ENCODE measurements around the gene FILIP1L.

Gene FILIP1L

GRCh38 chr3:100125161-100125938 lies 11.0 kb upstream of the FILIP1L start:
- no peak for DNase-seq (ENCODE audit: low read depth, low spot score)

GRCh38 chr3:100124201-100124761 lies 10.0 kb upstream of the FILIP1L start:
- no peak for DNase-seq (ENCODE audit: low read depth, low spot score)

GRCh38 chr3:100123112-100123511 lies 8.8 kb upstream of the FILIP1L start:
- no peak for DNase-seq (ENCODE audit: low read depth, low spot score)

- no peak for DNase-seq (ENCODE audit: low read depth, low spot score)
Measured at GRCh38 chr3:100122321-100122720, 8.0 kb upstream of the FILIP1L start.

GRCh38 chr3:100120693-100121092 lies 6.4 kb upstream of the FILIP1L start:
- DNase-seq (ENCODE audit: low read depth, low spot score): no peak

GRCh38 chr3:100120012-100120411 lies 5.7 kb upstream of the FILIP1L start:
- DNase-seq (ENCODE audit: low read depth, low spot score): no peak

GRCh38 chr3:100117093-100117492 lies 2.8 kb upstream of the FILIP1L start:
- no peak for DNase-seq (ENCODE audit: low read depth, low spot score)

- DNase-seq (ENCODE audit: low read depth, low spot score): no peak
Measured at GRCh38 chr3:100113723-100114412, 433 bp downstream of the FILIP1L start.

GRCh38 chr3:100111728-100112127 lies 2.6 kb downstream of the FILIP1L start:
- DNase-seq (ENCODE audit: low read depth, low spot score): no peak

GRCh38 chr3:100110162-100110561 lies 4.1 kb downstream of the FILIP1L start:
- DNase-seq (ENCODE audit: low read depth, low spot score): no peak

GRCh38 chr3:100108464-100109079 lies 5.7 kb downstream of the FILIP1L start:
- DNase-seq (ENCODE audit: low read depth, low spot score): no peak

- no peak for DNase-seq (ENCODE audit: low read depth, low spot score)
Measured at GRCh38 chr3:100107221-100107814, 7.0 kb downstream of the FILIP1L start.

GRCh38 chr3:100106531-100107141 lies 7.7 kb downstream of the FILIP1L start:
- no peak for DNase-seq (ENCODE audit: low read depth, low spot score)

GRCh38 chr3:100106094-100106493 lies 8.2 kb downstream of the FILIP1L start:
- no peak for DNase-seq (ENCODE audit: low read depth, low spot score)

- DNase-seq (ENCODE audit: low read depth, low spot score): no peak
Measured at GRCh38 chr3:100105501-100105900, 8.8 kb downstream of the FILIP1L start.

GRCh38 chr3:100104817-100105413 lies 9.4 kb downstream of the FILIP1L start:
- DNase-seq (ENCODE audit: low read depth, low spot score): no peak

GRCh38 chr3:100104442-100104798 lies 9.9 kb downstream of the FILIP1L start:
- DNase-seq (ENCODE audit: low read depth, low spot score): no peak

- DNase-seq (ENCODE audit: low read depth, low spot score): no peak
Measured at GRCh38 chr3:100103558-100104441, 10.5 kb downstream of the FILIP1L start.

GRCh38 chr3:100102757-100103156 lies 11.5 kb downstream of the FILIP1L start:
- no peak for DNase-seq (ENCODE audit: low read depth, low spot score)

GRCh38 chr3:100100425-100100824 lies 13.9 kb downstream of the FILIP1L start:
- no peak for DNase-seq (ENCODE audit: low read depth, low spot score)
